ENCODE measurements around the gene ZNF618.

DNA sequence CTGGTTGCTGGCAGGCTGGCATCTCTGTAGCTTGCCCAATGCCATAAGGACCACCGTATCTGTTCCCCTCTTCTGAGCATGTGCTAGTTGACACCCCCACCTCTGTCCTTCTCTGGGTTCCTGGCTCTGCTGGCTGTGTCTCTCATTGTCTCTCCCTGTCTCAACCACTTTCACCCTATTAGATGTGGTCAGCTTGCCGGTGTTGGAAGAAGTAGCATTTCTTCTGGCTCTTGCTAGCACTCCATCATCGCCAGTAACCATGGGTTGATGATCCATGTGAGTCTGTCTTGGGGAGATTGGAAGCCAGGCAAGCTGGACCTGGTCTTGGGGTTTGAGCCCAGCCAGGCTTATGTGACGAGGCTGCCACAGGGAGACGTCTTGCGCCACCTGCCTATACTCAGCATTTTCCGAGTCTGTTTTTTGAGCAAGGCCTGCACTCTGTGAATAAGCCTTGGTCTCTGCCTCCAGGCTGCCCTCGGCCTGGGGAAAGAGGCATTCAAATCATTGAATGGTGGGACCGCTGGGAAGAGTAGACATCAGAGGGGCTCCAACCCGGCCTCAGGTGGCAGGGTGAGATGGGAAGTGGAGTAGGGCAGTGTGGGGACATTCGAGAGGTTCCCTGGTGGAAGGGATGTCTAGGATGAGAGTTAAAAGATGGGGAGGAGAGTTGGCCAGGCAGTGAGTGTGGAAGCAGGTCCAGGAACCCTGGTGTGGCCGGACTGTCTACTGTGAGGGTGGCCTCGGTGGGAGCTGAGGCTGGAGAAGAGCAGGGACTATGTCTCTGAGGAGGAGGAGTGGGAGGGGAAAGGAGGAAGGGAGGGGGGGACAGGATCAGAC lies 74.3 kb downstream of the ZNF618 start:
- no peak for TF ChIP-seq POLR2AphosphoS5 (IDR thresholded peaks at IDR 0.05; ENCODE audit: insufficient read depth in 1 of 2, low read depth in 1 of 2)
- TF ChIP-seq POLR2A (IDR thresholded peaks at IDR 0.05) = no peak
- no peak for TF ChIP-seq CTCF (IDR thresholded peaks at IDR 0.05)

Measured in vagina (tissue), 2 donors.